NCI-H526 treated with DMSO at 0.1 percent for 48 hours (cell line): Measurements from ENCODE around the gene BCAS2.

Experiments
- DNase-seq: peaks from one replicate; lab custom pipeline; 2025; lab: John Stamatoyannopoulos, UW

BCAS2 gene

GRCh38 chr1:114558544-114558943, 22.9 kb downstream of the BCAS2 start:
- DNase-seq, result peak; percentile 6

- DNase-seq, result no peak
Measured at GRCh38 chr1:114554577-114554976, 26.8 kb downstream of the BCAS2 start.

- no peak for DNase-seq
Measured at GRCh38 chr1:114552106-114552639, 29.2 kb downstream of the BCAS2 start.

- DNase-seq, result no peak
Measured at GRCh38 chr1:114551400-114551799, 30.0 kb downstream of the BCAS2 start.

GRCh38 chr1:114550336-114550735, 31.1 kb downstream of the BCAS2 start:
- DNase-seq, result no peak

- no peak for DNase-seq
Measured at GRCh38 chr1:114549137-114549536, 32.3 kb downstream of the BCAS2 start.

- DNase-seq, result no peak
Measured at GRCh38 chr1:114547076-114547475, 34.3 kb downstream of the BCAS2 start.

GRCh38 chr1:114545796-114546195, 35.6 kb downstream of the BCAS2 start:
- DNase-seq, result no peak

GRCh38 chr1:114545315-114545714, 36.1 kb downstream of the BCAS2 start:
- DNase-seq, result no peak

- no peak for DNase-seq
Measured at GRCh38 chr1:114540821-114541220, 40.6 kb downstream of the BCAS2 start.

GRCh38 chr1:114540272-114540671, 41.1 kb downstream of the BCAS2 start:
- no peak for DNase-seq

GRCh38 chr1:114536043-114536442, 45.4 kb downstream of the BCAS2 start:
- no peak for DNase-seq

GRCh38 chr1:114535401-114535800, 46.0 kb downstream of the BCAS2 start:
- DNase-seq, result no peak

GRCh38 chr1:114531094-114531493, 50.3 kb downstream of the BCAS2 start:
- DNase-seq, result no peak

- DNase-seq, result no peak
Measured at GRCh38 chr1:114530224-114530623, 51.2 kb downstream of the BCAS2 start.

- peak; percentile 32 for DNase-seq
Measured at GRCh38 chr1:114524944-114525343, 56.5 kb downstream of the BCAS2 start.

GRCh38 chr1:114522264-114522575, 59.2 kb downstream of the BCAS2 start:
- DNase-seq, result no peak

GRCh38 chr1:114521396-114522263, 59.8 kb downstream of the BCAS2 start:
- no peak for DNase-seq
